NB4 (cell line): Measurements from ENCODE around the gene PPP1CA.

Experiments
- MYC ChIP-seq: IDR thresholded peaks from 2 replicates; pipeline ENCODE4 v1.6.1; 2011; ENCODE audit warnings: low read depth, low read length
- TF ChIP-seq, protein P1 (sequence below): IDR thresholded peaks from one replicate; pipeline ENCODE4 v1.5.1; 2012; ENCODE audit warnings: low read depth, low read length

DNA sequence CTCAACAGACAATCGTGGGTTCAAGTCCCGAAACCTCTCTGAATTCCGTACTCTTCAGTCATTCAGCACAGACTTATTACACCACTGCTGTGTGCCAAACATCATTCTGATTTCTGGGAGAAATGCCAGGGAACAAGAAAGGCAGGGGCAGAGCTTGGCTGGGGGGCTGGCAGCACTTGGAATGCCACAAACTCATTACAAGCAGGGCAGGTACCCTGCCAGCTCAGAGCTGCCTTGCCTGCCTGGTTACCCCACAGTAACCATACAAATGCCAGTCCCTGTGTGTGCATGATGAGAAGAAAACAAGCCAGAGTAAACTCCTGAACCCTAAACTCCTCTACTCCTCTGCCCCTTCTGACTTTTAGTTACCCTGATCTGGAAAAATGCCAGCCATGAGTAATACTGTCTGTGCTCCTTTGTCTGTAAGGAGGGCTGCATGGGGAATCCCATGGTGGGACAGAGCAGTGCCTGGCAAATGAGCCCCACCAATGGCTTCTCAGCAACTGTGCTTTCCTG lies 16.7 kb downstream of the PPP1CA start:
- TF ChIP-seq, protein P1, sequence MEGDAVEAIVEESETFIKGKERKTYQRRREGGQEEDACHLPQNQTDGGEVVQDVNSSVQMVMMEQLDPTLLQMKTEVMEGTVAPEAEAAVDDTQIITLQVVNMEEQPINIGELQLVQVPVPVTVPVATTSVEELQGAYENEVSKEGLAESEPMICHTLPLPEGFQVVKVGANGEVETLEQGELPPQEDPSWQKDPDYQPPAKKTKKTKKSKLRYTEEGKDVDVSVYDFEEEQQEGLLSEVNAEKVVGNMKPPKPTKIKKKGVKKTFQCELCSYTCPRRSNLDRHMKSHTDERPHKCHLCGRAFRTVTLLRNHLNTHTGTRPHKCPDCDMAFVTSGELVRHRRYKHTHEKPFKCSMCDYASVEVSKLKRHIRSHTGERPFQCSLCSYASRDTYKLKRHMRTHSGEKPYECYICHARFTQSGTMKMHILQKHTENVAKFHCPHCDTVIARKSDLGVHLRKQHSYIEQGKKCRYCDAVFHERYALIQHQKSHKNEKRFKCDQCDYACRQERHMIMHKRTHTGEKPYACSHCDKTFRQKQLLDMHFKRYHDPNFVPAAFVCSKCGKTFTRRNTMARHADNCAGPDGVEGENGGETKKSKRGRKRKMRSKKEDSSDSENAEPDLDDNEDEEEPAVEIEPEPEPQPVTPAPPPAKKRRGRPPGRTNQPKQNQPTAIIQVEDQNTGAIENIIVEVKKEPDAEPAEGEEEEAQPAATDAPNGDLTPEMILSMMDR: no peak
- TF ChIP-seq MYC: no peak
